DOHH2 (cell line): ENCODE data around the gene NR2F1-AS1.

Source experiments
- CTCF ChIP-seq: fragments of 200-600 bp; sonication (generic); IDR thresholded peaks from one replicate; pipeline ENCODE4 v1.5.1; 2014; ENCODE audit warnings: antibody characterized with exemption, mild to moderate bottlenecking, low read depth, low read length; ENCODE audit not compliant: poor library complexity, severe bottlenecking
- EZH2phosphoT487 ChIP-seq: fragments of 200-600 bp; sonication (generic); IDR thresholded peaks from 2 replicates; pipeline ENCODE4 v1.6.1; 2017; ENCODE audit warnings: borderline replicate concordance, mild to moderate bottlenecking, antibody characterized with exemption, low read length, moderate library complexity, mixed read lengths

GRCh38 chr5:93599399-93600120, 18.5 kb upstream of the NR2F1-AS1 start:
- TF ChIP-seq CTCF (no peak), EZH2phosphoT487 (no peak)
